ENCODE results near the gene HSPB2. TPM values are rescaled to one million over a fixed set of nuclear protein-coding genes. Genes with fewer than 3 reads are reported as not detected.

Gene HSPB2
- total and polyA plus RNA-seq, 2 of the 8 experiments (the other 6 are each of a cell fraction or from before 2014, with no cell fraction given), result 0.32 to 0.86 TPM

- Histone ChIP-seq H2AFZ (ENCODE audit: low read length) (no peak overlapping the region), H2BK15ac (ENCODE audit: low read length) (no peak overlapping the region), H2AK5ac (ENCODE audit: low read depth, low read length) (no peak overlapping the region), H3K4me2 (ENCODE audit: insufficient read depth in 1 of 2, low read depth in 2 of 2, low read length in 2 of 2) (no peak overlapping the region), H3K18ac (ENCODE audit: extremely low read depth, low read length) (no peak overlapping the region), H3K36me3 (ENCODE audit: control insufficient read depth in 2 of 4, insufficient read depth in 4 of 4, low read length in 3 of 4) (no peaks in the 10 kb centered on the region), H2BK12ac (ENCODE audit: low read depth, low read length) (no peak overlapping the region), H3K27ac (ENCODE audit: low read depth, low read length) (no peak overlapping the region), H2BK20ac (ENCODE audit: low read length) (no peak overlapping the region), H3K14ac (ENCODE audit: insufficient read length) (no peak overlapping the region), H3K79me2 (ENCODE audit: control insufficient read depth in 1 of 2, insufficient read depth in 2 of 2, low read length in 2 of 2) (no peaks in the 10 kb centered on the region), H3K27me3 (replicated peaks in 1 of 4; ENCODE audit: control insufficient read depth in 3 of 4, extremely low read depth in 1 of 4, insufficient read depth in 3 of 4, low read length in 3 of 4) (no peaks in the 10 kb centered on the region), H3K4me3 (ENCODE audit: extremely low read depth in 1 of 4, insufficient read depth in 2 of 4, low read depth in 3 of 4, low read length in 4 of 4) (no peak overlapping the region), H4K5ac (ENCODE audit: insufficient read length, low read depth, low read length) (no peak overlapping the region), H3K4me1 (replicated peaks in 1 of 4; ENCODE audit: control insufficient read depth in 3 of 4, insufficient read depth in 4 of 4, low read length in 3 of 4) (peaks cover 9 to 20% (median 10%) of the 10 kb centered on the region in 4 experiments), H4K91ac (replicated peaks; ENCODE audit: insufficient read length, low read length) (no peak overlapping the region), H3K4ac (replicated peaks; ENCODE audit: insufficient read length, low read depth, low read length) (no peak overlapping the region), H2BK5ac (ENCODE audit: low read depth, low read length) (no peak overlapping the region), H3K79me1 (ENCODE audit: low read depth, low read length) (no peaks in the 10 kb centered on the region), H3K23me2 (ENCODE audit: low read depth, low read length) (peaks cover 10% of the 10 kb centered on the region), H4K8ac (ENCODE audit: extremely low read depth, insufficient read depth, low read length) (no peak overlapping the region), H3K9ac (replicated peaks in 1 of 4; ENCODE audit: extremely low read depth in 1 of 4, low read depth in 3 of 4, low read length in 3 of 4) (no peak overlapping the region), H4K20me1 (replicated peaks in 1 of 2; ENCODE audit: control insufficient read depth in 1 of 2, insufficient read depth in 2 of 2, low read length in 2 of 2) (no peaks in the 10 kb centered on the region), H3K56ac (replicated peaks; ENCODE audit: insufficient read length, low read depth, low read length) (no peak overlapping the region), H3K23ac (ENCODE audit: insufficient read length) (no peak overlapping the region), H3K9me3 (ENCODE audit: insufficient read depth in 2 of 2, low read depth in 1 of 2, low read length in 1 of 2) (no peaks in the 10 kb centered on the region), H2BK120ac (replicated peaks; ENCODE audit: low read depth, low read length) (no peak overlapping the region)
- ChIA-PET POLR2A (ENCODE audit: partially characterized antibody) (no interaction called here), CTCF (ENCODE audit: partially characterized antibody) (interaction anchor here (0.7 to 25.5 kb wide), 9 partner anchors 11 to 156 kb away, joined by 3 to 565 read pairs (median 4); partner anchors contain the start of genes ALG9 and CRYAB)
- TF ChIP-seq SAP30 (IDR thresholded peaks at IDR 0.05; ENCODE audit: insufficient read depth, insufficient replicate concordance, low read length) (no peak), RFX5 (IDR thresholded peaks at IDR 0.05; ENCODE audit: borderline replicate concordance, low read depth, low read length) (no peak), KDM1A (IDR thresholded peaks at IDR 0.05; ENCODE audit: borderline replicate concordance, low read length) (no peak), EGR1 (IDR thresholded peaks at IDR 0.05; ENCODE audit: borderline replicate concordance, low read depth, low read length) (no peak), HDAC6 (IDR thresholded peaks at IDR 0.05; ENCODE audit: low read depth, low read length) (no peak), YY1 (IDR thresholded peaks at IDR 0.05; ENCODE audit: low read depth, low read length) (no peak), POLR2AphosphoS5 (IDR thresholded peaks at IDR 0.05; ENCODE audit: low read depth, low read length) (no peak), GTF2F1 (IDR thresholded peaks at IDR 0.05; ENCODE audit: borderline replicate concordance, low read depth, low read length) (no peak), MAX (IDR thresholded peaks at IDR 0.05) (no peak), SIN3A (conservative IDR thresholded peaks at IDR 0.05 in 1 of 2, IDR thresholded peaks at IDR 0.05 in 1 of 2; ENCODE audit: low read depth in 1 of 2, low read length in 2 of 2) (no peak), CHD2 (IDR thresholded peaks at IDR 0.05; ENCODE audit: low read length) (no peak)
- DNase-seq (ENCODE audit: low read depth in 1 of 2, low spot score in 2 of 2) (no peak), FAIRE-seq (no peak)
- WGBS, 2 experiments (ENCODE audit: extremely low coverage in 1 of 2, insufficient coverage in 1 of 2, insufficient read length in 1 of 2, insufficient replicate concordance in 2 of 2, low coverage in 1 of 2, low lambda C conversion rate in 2 of 2, missing lambda C conversion rate in 1 of 2), result 79% methylated on average over 1 of the region's 1 CpG; no CpG with 5 or more reads in 1 of the 2 experiments
These were observed 21.3 kb downstream of the HSPB2 start for GRCh38 chr11:111933872-111934271.
